IPS-18c (cell line): ENCODE data around the gene UNC5C.

Experiments used
- H3K4me3 ChIP-seq: 2 replicates; pipeline ENCODE4 v1.7.0; 2013; ENCODE audit warnings: low read depth, mild to moderate bottlenecking, low read length, moderate library complexity; ENCODE audit not compliant: insufficient read depth
- H3K9me3 ChIP-seq: one replicate; pipeline ENCODE4 v1.6.1; 2013; ENCODE audit warnings: mild to moderate bottlenecking, low read length, moderate library complexity; ENCODE audit not compliant: control insufficient read depth, insufficient read depth

Gene UNC5C

DNA sequence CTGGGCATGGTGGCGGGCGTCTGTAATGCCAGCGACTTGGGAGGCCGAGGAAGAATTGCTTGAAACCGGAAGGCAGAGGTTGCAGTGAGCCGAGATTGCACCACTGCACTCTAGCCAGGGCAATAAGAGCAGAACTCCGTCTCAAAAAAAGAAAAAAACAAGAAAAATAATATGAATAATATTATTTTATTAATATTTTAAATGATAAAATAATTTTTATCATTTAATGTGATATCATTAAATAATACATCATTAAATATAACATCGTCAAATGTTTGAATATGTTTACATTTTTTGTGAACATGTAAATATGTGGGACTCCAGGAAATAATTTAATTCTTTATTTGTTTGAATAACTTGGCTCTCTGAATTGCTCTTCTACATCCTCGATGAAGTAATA is 15.5 kb downstream of the UNC5C start:
- H3K9me3 ChIP-seq, result no peaks in the 10 kb centered on the region
- no peak overlapping the region for H3K4me3 ChIP-seq

DNA sequence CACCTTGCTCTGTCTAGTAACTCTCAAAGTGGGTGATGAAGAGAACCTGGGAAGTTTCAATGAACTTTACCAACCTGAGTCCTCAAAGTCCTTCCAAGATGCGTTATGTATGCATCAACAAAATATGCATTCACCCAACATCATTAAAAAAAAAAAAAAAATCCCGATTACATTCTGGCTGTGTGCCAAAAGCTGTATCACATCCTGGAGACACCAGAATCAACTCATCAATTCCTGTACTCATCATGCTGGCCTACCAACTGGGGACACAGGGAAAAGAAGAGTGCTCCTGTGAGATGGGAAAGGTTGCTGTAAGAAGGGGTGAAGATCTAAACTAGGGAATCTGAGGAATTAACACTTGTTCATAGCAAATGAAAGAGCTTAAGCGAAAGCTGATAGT is 16.5 kb downstream of the UNC5C start:
- H3K9me3 ChIP-seq, result no peaks in the 10 kb centered on the region
- H3K4me3 ChIP-seq, result no peak overlapping the region

DNA sequence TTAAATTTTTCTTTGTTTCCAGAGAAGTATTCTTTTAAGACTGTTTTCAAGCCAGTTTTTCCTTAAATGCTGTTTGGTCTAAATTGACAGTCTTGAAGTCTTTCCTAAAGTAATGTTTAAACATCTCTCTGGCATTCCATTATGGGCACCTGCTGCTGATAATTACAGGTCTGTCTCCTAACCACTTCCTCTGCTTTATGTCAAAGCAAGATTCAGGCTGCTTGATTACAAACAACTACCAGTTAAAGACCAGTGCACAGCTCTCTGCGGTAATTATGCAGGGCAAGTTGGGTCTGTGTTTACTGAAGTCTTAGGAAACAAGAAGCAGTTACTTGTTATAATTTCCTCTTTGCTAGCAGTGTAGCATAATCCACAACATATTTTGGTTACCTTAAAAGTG is 17.6 kb downstream of the UNC5C start:
- H3K9me3 ChIP-seq, result no peaks in the 10 kb centered on the region
- H3K4me3 ChIP-seq, result no peak overlapping the region

DNA sequence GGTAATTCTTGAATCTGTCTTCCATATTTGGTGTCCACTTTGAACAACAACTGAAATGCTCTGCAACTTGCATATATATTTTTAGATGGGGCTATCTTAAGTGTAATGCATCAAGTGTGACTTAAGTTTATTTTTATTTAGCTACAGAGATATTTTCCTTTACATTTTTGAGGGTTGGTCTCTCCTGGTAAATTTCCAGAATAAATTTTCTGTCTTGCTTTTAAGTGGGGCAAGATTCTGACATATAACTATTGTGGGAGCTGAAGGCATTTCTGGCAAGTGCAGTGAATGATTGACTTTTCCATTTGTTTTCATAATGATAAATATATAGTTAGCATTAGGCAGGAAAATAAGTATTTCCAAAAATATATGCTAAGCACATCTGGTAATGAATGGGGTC is 18.8 kb downstream of the UNC5C start:
- H3K4me3 ChIP-seq, result no peak overlapping the region
- no peaks in the 10 kb centered on the region for H3K9me3 ChIP-seq

DNA sequence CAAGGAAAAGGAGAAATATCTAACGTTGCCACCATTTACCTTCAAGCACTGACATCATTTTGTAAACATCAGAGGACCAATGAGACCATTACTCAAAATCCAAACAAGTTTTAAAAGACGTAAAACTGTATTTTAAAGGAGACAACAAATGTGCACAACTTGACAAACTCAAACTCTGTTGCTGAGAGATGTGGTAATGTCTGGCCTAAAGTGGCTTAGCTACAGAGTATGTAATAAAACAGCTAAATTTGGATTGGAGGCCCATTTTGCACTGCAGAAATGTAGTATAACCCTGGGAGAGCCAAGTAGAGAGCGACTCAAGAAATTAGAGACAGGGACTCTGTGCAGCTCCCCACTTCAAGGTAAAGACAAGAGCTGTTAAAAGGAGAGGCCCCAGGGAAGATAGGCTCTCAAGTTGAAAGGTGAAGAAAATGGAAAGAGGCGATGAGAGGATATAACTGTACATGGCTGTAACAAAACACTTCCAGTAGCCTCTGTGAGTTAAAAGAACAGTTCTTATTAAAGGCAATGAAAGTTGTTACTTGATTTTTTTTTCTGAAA is 20.3 kb downstream of the UNC5C start:
- no peaks in the 10 kb centered on the region for H3K9me3 ChIP-seq
- H3K4me3 ChIP-seq, result no peak overlapping the region

DNA sequence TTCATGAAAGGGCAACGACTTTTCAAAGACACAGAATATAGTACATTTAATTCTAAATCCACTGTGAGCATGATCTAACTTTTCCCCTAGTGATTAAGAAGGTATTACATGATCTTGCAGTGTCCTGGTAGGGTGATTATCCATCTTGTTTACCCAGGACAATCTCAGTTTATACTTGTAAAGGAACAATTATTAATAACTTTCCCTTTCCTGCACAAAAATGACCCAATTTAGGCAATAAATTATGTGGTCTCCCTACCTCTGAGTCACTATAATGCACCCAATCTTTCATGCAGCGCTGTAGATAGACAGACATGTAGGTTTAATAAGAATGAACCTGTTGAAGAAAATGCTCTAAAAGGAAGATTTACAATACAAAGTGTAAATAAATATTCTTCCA is 22.7 kb downstream of the UNC5C start:
- no peak overlapping the region for H3K4me3 ChIP-seq
- H3K9me3 ChIP-seq, result no peaks in the 10 kb centered on the region

DNA sequence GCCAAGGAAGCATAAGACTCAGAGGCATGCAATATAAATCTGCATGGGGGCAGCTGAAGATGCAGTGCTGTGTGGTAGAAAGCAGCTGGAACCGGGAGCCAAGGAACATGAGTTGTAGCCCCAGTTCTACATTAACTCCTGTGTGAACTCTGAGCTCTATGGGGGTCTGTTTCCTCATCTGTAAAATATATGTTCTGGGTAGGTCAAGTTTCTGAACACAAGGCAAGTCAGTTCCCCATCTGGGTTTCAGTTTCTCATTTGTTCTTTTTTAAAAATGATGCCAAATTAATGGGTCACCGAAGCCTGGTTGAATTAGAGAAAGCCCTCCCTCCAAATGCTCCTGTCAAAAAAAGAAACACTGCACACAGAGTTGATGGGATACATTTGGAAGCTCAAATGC is 24.0 kb downstream of the UNC5C start:
- no peaks in the 10 kb centered on the region for H3K9me3 ChIP-seq
- no peak overlapping the region for H3K4me3 ChIP-seq

DNA sequence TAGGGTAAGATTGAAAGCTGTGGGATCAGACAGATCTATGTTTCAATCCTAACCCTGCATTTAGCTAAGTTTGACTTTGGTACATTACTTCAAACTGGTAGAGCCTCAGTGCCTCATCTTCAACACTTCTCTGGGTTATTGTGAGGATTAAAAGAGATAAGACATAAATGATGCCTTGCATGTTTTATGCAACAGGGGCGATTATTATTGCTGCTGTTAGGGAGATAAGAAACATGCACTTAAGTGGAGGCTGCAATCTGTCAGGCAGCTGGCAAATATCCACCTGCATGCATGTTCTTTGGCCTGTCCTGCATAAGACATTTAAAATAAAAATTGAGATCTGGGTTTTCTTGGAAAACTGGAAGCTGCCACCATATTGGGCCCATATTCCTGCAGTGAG is 24.6 kb downstream of the UNC5C start:
- Histone ChIP-seq H3K9me3 (no peaks in the 10 kb centered on the region), H3K4me3 (no peak overlapping the region)

DNA sequence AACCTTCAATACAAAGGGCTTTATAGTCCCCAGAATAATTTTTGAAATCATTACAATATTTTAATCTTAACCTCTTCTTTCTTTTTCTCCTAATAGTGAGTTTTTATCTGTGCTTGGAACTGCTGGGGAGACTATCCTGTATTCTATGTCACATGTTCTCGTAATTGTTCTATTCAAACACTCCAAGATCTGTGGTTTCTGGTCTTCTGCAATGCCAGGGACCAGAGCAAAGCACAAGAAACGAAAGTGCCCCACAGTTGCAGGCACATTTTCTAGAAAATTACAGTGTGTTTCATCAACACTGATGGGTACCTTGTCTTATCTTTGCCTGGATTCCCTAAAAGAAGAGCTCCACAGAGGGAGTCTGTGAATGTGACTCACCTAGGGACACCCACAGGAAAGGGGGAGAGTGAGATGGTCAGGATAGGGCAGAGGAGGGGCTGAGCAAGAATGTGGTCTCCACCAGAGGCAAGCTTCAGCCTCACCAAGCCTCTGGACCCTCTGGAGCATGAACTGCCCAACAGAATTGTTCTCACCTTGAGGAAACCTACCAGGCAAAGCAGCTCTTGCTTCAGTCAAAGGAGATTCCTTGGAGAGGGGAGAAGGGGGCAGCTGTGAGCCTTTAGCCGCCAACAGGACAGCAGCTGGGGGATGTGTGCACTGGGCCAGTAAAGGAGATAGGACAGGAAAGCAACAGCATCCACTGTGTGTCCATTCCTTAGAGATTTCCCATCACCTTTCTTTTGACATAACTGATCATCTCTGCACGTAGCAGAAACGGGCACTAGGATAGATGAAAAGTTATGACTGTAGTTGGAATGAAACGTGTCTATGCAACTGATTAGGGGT is 25.9 kb downstream of the UNC5C start:
- Histone ChIP-seq H3K9me3 (no peaks in the 10 kb centered on the region), H3K4me3 (no peak overlapping the region)

DNA sequence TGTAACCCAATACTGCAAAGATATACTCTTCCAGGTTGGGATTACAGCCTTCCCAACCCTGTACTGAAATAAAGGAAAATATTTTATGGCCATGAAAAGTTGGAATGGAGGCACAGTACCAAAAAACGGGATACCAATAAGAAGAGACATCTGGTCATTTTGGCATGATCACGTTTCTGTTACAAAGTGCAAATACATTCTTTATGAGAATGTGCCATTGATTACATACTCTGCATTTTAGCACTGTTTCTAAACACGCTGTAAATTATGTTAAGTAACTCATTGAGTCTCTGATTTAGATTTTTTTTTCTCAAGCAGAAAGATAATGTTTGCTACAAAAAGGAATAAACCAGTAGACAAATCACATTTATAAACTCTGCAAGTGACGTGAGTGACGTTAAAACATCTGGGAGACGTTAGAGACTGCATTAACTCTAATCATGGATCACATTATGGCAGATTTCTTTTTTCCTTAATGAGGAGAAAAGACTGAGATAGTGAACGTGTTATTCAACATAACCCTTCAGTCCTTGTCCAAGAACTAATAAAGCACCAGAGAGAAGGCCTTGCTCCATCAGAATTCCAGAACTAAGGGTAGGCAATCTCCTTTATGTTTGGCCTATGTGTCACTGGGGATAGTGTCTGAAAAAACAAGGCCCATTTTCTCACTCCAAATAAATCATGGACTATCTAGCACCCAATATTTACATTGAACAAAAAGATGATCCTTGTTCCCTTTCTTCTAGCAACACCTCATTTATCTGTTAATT is 31.0 kb downstream of the UNC5C start:
- Histone ChIP-seq H3K4me3 (no peak overlapping the region), H3K9me3 (no peaks in the 10 kb centered on the region)

DNA sequence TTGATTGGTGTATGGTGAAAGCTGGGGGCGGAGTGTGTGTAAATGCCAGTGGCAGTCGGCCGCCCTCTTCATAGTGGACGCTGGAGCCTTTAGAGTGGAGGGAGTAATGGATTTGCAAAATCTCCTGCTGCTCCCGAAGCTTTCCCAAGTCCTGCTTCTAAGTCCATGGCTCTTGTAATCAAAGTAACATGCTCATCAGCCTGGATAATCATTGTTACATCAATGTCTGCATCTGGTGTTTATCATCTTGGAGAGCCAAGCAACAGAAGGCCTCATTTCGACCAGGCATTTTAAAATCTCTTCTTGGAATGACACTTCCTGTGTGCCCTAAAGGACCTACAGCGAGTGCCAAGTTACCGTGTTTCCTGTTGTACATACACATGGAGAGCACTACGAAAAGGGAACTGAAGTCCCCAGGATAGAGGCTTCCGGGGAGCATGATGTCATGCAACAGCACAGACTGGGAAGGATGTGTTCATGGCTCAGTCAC is 32.2 kb downstream of the UNC5C start:
- H3K9me3 ChIP-seq, result no peaks in the 10 kb centered on the region
- H3K4me3 ChIP-seq, result no peak overlapping the region

DNA sequence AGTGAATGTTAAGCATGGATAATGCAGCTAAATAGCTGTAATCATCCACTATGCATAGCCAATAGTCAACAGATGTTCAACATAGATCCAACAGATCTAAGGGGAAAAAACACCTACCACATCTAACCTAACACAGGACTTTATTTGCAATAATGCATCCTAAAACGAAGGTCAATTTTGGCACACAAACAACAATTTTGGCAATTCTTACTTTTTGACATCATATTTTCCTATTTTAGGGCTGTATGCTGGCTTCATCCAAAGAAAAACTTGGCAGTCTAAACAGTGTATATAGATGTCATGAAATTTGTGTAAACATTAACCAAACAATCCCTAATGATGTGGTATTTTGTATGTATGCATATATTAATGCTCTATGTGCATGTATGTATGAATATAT is 33.2 kb downstream of the UNC5C start:
- H3K9me3 ChIP-seq, result no peaks in the 10 kb centered on the region

DNA sequence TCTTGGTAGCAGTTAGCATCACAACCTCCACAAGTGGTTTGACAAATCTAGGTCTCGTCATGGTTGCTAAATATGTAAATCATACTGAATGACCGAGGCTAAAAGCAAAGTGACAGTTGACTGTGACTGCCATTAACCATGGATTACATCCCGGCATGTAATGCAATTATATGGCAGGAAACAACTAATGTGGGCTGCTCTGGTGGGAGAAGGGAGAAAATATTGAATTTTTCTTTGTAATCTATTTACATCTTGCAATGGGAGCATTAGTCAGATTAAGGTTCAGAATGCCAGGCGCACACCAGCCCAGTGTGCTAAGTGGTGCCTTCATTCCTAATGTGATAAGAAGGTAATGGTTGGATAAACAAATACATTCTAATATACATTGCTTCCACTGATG is 35.8 kb downstream of the UNC5C start:
- no peaks in the 10 kb centered on the region for H3K9me3 ChIP-seq
- H3K4me3 ChIP-seq, result no peak overlapping the region

More for the DNA sequence above, 33.2 kb downstream of the UNC5C start:
- no peak overlapping the region for H3K4me3 ChIP-seq

DNA sequence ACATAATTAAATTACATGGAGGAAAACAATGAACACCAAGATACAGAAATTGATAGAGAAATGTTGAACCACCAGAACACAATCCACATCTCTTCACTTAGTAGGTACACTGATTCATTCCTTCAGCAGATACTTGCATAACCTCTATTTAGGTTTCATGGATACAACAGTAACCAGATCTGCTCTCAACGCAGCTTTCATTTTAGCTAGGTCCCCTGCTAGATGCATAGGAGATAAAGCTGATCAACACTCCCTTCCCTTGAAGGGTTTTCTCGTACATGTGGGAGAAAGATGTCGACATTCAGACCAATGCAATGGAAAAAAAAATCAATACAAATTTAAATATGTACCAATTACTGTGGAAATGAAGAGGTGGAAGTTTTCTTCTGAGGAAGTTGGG is 37.3 kb downstream of the UNC5C start:
- no peaks in the 10 kb centered on the region for H3K9me3 ChIP-seq
- H3K4me3 ChIP-seq, result no peak overlapping the region

DNA sequence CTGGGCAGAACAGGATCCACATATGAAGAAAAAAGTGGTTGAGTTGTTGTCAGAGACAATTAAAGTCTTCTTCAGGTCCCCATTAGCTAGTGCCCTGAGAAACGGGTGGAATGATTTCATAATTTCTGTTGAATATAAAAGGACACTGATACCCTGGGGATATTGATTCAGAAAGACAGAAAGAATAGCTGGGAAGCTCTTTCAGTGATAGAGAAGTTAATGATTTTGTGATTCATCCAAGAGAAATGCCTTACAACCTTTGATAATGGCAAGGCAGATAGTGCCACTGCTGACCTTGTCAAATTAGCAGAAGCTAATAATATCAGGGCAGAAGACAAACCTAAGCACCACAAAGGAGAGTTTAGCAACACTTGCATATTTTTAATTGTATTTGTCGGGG is 37.9 kb downstream of the UNC5C start:
- Histone ChIP-seq H3K9me3 (no peaks in the 10 kb centered on the region), H3K4me3 (no peak overlapping the region)

DNA sequence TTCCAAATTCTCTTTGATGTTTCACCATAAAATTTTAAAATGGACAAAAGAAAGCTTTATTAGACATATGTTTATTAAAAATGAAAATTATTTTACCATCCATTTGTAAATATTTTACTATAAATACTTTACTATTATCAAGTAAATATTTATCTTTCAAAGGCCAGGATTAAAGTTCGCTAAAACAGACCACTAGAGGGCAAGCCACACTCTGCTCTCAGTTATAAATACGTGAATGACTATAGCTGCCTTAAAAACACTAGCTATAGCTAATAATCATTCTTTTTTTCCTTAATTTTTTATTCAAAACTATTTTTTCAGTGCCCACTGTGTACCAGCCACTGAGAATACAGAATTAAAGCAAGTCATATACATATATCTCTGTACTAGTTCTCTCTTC is 38.6 kb downstream of the UNC5C start:
- no peak overlapping the region for H3K4me3 ChIP-seq
- H3K9me3 ChIP-seq, result no peaks in the 10 kb centered on the region

DNA sequence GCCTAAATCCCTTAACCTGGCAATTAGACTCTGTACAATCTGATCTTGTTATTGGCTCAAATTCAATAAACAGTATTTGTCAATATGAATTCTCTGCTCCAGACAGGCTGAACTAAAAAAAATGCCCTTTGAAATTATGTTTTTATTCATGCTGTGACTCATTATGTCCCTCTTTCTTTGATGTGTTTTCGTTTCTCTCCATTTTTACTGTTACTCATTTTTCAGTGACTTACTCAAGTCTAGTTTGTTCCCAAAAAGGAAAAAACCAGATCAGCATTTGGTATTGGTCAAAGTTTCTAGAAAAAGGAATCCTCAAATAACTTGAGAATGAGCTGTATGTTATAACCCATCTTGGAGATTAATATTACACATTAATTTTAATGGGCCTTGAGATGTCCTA is 40.4 kb downstream of the UNC5C start:
- Histone ChIP-seq H3K4me3 (no peak overlapping the region), H3K9me3 (no peaks in the 10 kb centered on the region)

DNA sequence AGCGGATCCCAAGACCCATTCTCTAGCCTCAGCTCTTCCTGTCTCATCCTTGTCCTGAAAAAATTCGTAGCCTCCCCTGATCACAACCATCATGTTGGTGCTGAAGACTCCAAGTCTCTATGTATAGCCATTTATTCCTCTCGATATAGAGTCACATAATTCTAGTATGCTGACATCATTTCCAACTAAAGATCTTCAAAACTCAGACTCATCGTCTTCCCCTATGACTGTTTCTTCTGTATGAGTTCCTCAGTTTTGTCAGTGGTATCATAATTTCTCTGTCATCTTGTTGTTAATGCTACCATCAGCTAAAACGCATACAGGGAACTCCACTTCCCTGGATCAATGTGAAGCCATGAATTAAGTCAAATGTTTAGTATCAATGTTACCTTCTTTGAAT is 41.2 kb downstream of the UNC5C start:
- H3K9me3 ChIP-seq, result no peaks in the 10 kb centered on the region
- H3K4me3 ChIP-seq, result no peak overlapping the region
